ENCODE measurements around the gene COPZ2.
"Not testable (repeated sequence)": the region's sequence is repeated elsewhere in the genome, so short reads cannot be mapped to it uniquely, and the experiment has no call there.

The COPZ2 gene

DNA sequence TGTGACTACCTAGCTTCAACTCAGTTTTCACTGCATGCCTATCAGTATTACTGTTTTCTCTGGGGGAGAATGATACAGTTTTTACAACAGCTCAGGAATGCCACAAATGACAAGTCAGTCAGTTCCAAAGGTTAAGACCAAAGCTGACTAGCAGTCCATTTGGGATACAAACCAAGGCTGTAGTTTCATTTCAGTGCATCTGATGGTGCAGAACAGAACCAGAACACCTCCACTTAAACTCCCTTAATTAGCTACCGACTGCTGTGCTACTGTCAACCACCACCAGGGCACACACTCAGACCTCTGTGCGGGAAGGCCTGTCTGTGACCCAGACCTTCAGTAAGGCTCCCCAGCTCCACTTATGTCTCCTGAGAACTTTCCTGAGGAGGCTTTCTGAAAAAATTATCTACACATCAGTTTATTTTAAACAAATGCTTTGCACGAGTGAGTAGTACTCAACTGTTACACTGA, 30.9 kb upstream of the COPZ2 start:
- H3K4me3 ChIP-seq (IDR thresholded peaks at IDR 0.05; ENCODE audit: insufficient read depth, low read depth, low read length) = no peak overlapping the region
- H3K9ac ChIP-seq = no peak overlapping the region
- 0 out of 2 replicates have a peak, but pooled peaks cover 4% of the 10 kb centered on the region for H3K36me3 ChIP-seq (ENCODE audit: insufficient read depth)

DNA sequence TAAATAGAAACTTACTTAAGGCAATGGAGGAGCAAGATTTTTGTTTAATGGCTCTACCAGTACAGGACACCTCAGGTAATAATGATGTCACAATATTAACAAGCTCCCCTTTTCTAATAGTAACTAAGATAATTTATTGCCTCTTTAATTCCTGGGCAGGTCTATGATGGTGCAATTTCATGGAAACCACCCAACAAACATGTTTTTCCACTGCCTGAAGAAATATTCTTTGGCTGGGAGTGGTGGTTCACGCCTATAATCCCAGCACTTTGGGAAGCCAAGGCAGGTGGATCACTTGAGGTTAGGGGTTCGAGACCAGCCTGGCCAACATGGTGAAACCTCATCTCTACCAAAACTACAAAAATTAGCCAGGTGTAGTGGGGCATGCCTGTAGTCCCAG, 30.2 kb upstream of the COPZ2 start:
- H3K36me3 ChIP-seq (ENCODE audit: insufficient read depth); H4K20me1 ChIP-seq (ENCODE audit: insufficient read depth): not testable (repeated sequence)

More for the DNA sequence above, 30.9 kb upstream of the COPZ2 start:
- Histone ChIP-seq H4K20me1 (ENCODE audit: insufficient read depth) (no peaks in the 10 kb centered on the region), H3K79me2 (ENCODE audit: insufficient read depth, low read depth) (no peaks in the 10 kb centered on the region), H3K4me1 (ENCODE audit: low read depth, poor library complexity, severe bottlenecking) (peaks cover under 1% of the 10 kb centered on the region), H3K4me2 (no peak overlapping the region), H3K27ac (no peak overlapping the region), H3K27me3 (ENCODE audit: insufficient read depth, low read depth) (no peaks in the 10 kb centered on the region), H2AFZ (ENCODE audit: low read depth) (no peak overlapping the region)
- TF ChIP-seq, protein P1, sequence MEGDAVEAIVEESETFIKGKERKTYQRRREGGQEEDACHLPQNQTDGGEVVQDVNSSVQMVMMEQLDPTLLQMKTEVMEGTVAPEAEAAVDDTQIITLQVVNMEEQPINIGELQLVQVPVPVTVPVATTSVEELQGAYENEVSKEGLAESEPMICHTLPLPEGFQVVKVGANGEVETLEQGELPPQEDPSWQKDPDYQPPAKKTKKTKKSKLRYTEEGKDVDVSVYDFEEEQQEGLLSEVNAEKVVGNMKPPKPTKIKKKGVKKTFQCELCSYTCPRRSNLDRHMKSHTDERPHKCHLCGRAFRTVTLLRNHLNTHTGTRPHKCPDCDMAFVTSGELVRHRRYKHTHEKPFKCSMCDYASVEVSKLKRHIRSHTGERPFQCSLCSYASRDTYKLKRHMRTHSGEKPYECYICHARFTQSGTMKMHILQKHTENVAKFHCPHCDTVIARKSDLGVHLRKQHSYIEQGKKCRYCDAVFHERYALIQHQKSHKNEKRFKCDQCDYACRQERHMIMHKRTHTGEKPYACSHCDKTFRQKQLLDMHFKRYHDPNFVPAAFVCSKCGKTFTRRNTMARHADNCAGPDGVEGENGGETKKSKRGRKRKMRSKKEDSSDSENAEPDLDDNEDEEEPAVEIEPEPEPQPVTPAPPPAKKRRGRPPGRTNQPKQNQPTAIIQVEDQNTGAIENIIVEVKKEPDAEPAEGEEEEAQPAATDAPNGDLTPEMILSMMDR (conservative IDR thresholded peaks at IDR 0.05; ENCODE audit: low read depth, low read length) = peak; percentile 68

DNA sequence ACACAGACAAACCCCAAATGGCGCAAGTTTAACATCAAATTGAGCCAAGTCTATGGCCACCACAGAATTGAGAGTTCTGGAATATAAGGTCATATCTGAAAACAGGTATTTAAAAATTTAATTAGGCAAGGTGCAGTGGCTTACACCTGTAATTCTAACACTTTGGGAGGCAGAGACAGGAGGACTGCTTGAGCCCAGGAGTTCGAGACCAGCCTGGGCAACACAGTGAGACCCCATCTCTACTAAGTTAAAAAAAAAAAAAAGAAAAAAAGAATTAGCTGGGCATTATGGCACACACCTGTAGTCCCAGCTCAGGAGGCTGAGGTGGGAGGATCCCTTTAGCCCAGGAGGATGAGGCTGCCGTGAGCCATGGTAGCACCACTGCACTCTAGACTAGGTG, 29.6 kb upstream of the COPZ2 start:
- Histone ChIP-seq H3K27ac (no peak overlapping the region), H3K79me2 (ENCODE audit: insufficient read depth, low read depth) (no peaks in the 10 kb centered on the region), H3K36me3 (ENCODE audit: insufficient read depth) (peaks cover 6% of the 10 kb centered on the region; the same call in 1 of the 2 replicates), H3K4me1 (ENCODE audit: low read depth, poor library complexity, severe bottlenecking) (peaks cover 6% of the 10 kb centered on the region), H3K9ac (no peak overlapping the region), H3K4me3 (IDR thresholded peaks at IDR 0.05; ENCODE audit: insufficient read depth, low read depth, low read length) (no peak overlapping the region), H4K20me1 (ENCODE audit: insufficient read depth) (no peaks in the 10 kb centered on the region), H2AFZ (ENCODE audit: low read depth) (no peak overlapping the region), H3K27me3 (ENCODE audit: insufficient read depth, low read depth) (no peaks in the 10 kb centered on the region), H3K4me2 (no peak overlapping the region)
- TF ChIP-seq, protein P1 (conservative IDR thresholded peaks at IDR 0.05; ENCODE audit: low read depth, low read length) = no peak

More for the DNA sequence above, 30.2 kb upstream of the COPZ2 start:
- H3K9ac ChIP-seq; H3K27me3 ChIP-seq (ENCODE audit: insufficient read depth, low read depth); H3K4me3 ChIP-seq (IDR thresholded peaks at IDR 0.05; ENCODE audit: insufficient read depth, low read depth, low read length); H3K4me1 ChIP-seq (ENCODE audit: low read depth, poor library complexity, severe bottlenecking); H3K4me2 ChIP-seq; H3K27ac ChIP-seq; H3K79me2 ChIP-seq (ENCODE audit: insufficient read depth, low read depth); H2AFZ ChIP-seq (ENCODE audit: low read depth): not testable (repeated sequence)

DNA sequence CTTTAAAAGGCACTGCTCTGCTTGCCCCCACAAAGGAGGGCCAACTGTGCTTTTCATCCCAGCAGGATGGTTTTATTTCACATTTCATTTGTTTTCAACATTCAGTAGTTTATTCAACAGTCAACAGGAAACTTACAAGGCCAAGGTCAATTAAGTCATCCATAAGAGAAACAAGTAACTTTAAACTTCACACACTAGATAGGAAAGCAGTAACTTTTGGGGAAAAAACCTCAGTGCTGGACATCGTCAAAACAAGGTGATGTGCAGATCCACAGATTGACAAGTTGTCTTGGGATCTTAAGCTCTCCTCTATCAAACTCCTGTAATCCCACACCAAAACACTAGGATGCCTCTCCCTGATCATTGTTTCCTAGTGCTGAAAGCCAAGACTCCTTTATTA, 29.1 kb upstream of the COPZ2 start:
- H3K27me3 ChIP-seq (ENCODE audit: insufficient read depth, low read depth) = no peaks in the 10 kb centered on the region
- no peaks in the 10 kb centered on the region for H4K20me1 ChIP-seq (ENCODE audit: insufficient read depth)
- no peak overlapping the region for H2AFZ ChIP-seq (ENCODE audit: low read depth)
- H3K4me1 ChIP-seq (ENCODE audit: low read depth, poor library complexity, severe bottlenecking) = peaks cover 6% of the 10 kb centered on the region
- H3K79me2 ChIP-seq (ENCODE audit: insufficient read depth, low read depth) = no peaks in the 10 kb centered on the region
- H3K36me3 ChIP-seq (ENCODE audit: insufficient read depth) = peaks cover 9% of the 10 kb centered on the region; the same call in 1 of the 2 replicates
- no peak overlapping the region for H3K4me3 ChIP-seq (IDR thresholded peaks at IDR 0.05; ENCODE audit: insufficient read depth, low read depth, low read length)
- H3K4me2 ChIP-seq = no peak overlapping the region
- TF ChIP-seq, protein P1 (conservative IDR thresholded peaks at IDR 0.05; ENCODE audit: low read depth, low read length) = no peak
- H3K27ac ChIP-seq = no peak overlapping the region
- no peak overlapping the region for H3K9ac ChIP-seq

DNA sequence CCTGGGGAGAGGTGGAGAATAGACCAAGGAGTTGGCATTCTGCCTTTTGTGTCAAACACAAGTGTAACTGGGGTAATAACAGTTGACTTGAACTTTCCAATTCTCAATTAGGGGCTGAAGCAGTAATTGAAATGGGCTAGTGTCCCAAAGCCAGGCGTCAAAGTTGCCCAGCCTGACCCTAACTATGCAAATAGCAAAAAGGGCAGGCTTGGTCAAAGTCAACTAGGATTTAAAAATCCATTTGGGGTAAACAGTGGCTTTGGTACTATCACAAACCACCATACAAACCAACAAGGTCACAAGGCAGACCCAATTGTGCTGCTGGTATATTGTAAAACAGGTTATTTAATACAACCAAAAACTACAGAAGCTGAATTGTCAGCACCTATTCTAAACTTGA, 28.6 kb upstream of the COPZ2 start:
- Histone ChIP-seq H3K36me3 (ENCODE audit: insufficient read depth) (peaks cover 9% of the 10 kb centered on the region; the same call in 1 of the 2 replicates), H3K4me3 (IDR thresholded peaks at IDR 0.05; ENCODE audit: insufficient read depth, low read depth, low read length) (no peak overlapping the region), H2AFZ (ENCODE audit: low read depth) (no peak overlapping the region), H4K20me1 (ENCODE audit: insufficient read depth) (no peaks in the 10 kb centered on the region), H3K4me1 (ENCODE audit: low read depth, poor library complexity, severe bottlenecking) (peaks cover 6% of the 10 kb centered on the region), H3K9ac (no peak overlapping the region), H3K27me3 (ENCODE audit: insufficient read depth, low read depth) (no peaks in the 10 kb centered on the region), H3K4me2 (no peak overlapping the region), H3K27ac (no peak overlapping the region), H3K79me2 (ENCODE audit: insufficient read depth, low read depth) (no peaks in the 10 kb centered on the region)
- TF ChIP-seq, protein P1 (conservative IDR thresholded peaks at IDR 0.05; ENCODE audit: low read depth, low read length) = no peak

Measured in KMS-11 (cell line).